SK-N-SH treated with all-trans-retinoic acid at 6 μM for 48 hours (cell line): ENCODE results near the gene BIN1.

Experiments used
- CSRNP3 ChIP-seq: fragments of 250-450 bp; sonication (Bioruptor Pico); IDR thresholded peaks from 2 replicates; pipeline ENCODE4 v1.5.1; 2021; ENCODE audit warnings: mild to moderate bottlenecking, moderate library complexity
- GLIS3 ChIP-seq: fragments of 250-450 bp; sonication (Bioruptor Pico); IDR thresholded peaks from 2 replicates; pipeline ENCODE4 v1.5.0; 2020; ENCODE audit warnings: mild to moderate bottlenecking, moderate library complexity
- PPARA ChIP-seq: fragments of 250-450 bp; sonication (Bioruptor Pico); IDR thresholded peaks from 2 replicates; pipeline ENCODE4 v1.5.0; 2020; ENCODE audit warnings: mild to moderate bottlenecking, borderline replicate concordance
- ZFP3 ChIP-seq: fragments of 250-450 bp; sonication (Bioruptor Pico); IDR thresholded peaks from 2 replicates; pipeline ENCODE4 v1.5.0; 2020; ENCODE audit warnings: mild to moderate bottlenecking, moderate library complexity
- ZFP30 ChIP-seq: fragments of 450-650 bp; formaldehyde crosslinking; IDR thresholded peaks from 2 replicates; pipeline ENCODE4 v1.5.0; 2022; ENCODE audit warnings: mild to moderate bottlenecking, moderate library complexity
- ZNF565 ChIP-seq: fragments of 450-650 bp; formaldehyde crosslinking; conservative IDR thresholded peaks from 2 replicates; pipeline ENCODE4 v1.5.0; 2020; ENCODE audit warnings: low read depth, mild to moderate bottlenecking, moderate library complexity
- ZNF70 ChIP-seq: fragments of 450-650 bp; formaldehyde crosslinking; IDR thresholded peaks from 2 replicates; pipeline ENCODE4 v1.5.0; 2020; ENCODE audit warnings: mild to moderate bottlenecking, moderate library complexity

- no peak for TF ChIP-seq PPARA
- no peak for TF ChIP-seq ZNF565 (CRISPR knock-in tag)
- no peak for TF ChIP-seq GLIS3 (CRISPR knock-in tag)
- no peak for TF ChIP-seq CSRNP3 (CRISPR knock-in tag)
- TF ChIP-seq ZFP30 (CRISPR knock-in tag), result no peak
- TF ChIP-seq ZNF70 (CRISPR knock-in tag), result no peak
- TF ChIP-seq ZFP3 (CRISPR knock-in tag), result no peak
These were observed 38.4 kb upstream of the BIN1 start for GRCh38 chr2:127145280-127145895.
